IPS-18c (cell line): ENCODE data around the gene SLC22A16.

Source experiments
- H3K4me3 ChIP-seq: 2 replicates; pipeline ENCODE4 v1.7.0; 2013; ENCODE audit warnings: low read depth, mild to moderate bottlenecking, low read length, moderate library complexity; ENCODE audit not compliant: insufficient read depth
- H3K9me3 ChIP-seq: one replicate; pipeline ENCODE4 v1.6.1; 2013; ENCODE audit warnings: mild to moderate bottlenecking, low read length, moderate library complexity; ENCODE audit not compliant: control insufficient read depth, insufficient read depth

The SLC22A16 gene

GRCh38 chr6:110428153-110428552, 48.3 kb downstream of the SLC22A16 start:
- Histone ChIP-seq H3K4me3 (no peak overlapping the region), H3K9me3 (no peaks in the 10 kb centered on the region)

DNA sequence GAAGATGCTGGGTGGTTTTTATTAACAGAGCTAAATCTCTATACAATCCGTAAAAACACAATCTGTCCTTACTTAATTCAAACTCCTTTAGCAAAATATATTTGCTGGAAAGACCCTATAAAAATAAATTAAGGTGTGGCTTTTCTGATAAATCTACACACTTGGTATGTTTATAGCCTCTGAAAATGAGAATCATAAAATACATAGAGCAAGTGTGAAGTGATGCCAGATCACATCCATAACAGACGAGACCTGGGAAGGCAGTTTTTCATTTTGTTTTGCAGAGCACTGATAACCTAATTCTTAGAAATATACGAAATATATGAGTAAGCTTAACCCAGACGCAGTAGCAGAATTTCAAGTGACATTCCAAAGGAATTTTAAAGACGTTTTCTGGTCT, 50.6 kb downstream of the SLC22A16 start:
- no peaks in the 10 kb centered on the region for H3K9me3 ChIP-seq
- H3K4me3 ChIP-seq, result no peak overlapping the region

GRCh38 chr6:110422444-110422822, 54.0 kb downstream of the SLC22A16 start:
- Histone ChIP-seq H3K9me3 (no peaks in the 10 kb centered on the region), H3K4me3 (no peak overlapping the region)

DNA sequence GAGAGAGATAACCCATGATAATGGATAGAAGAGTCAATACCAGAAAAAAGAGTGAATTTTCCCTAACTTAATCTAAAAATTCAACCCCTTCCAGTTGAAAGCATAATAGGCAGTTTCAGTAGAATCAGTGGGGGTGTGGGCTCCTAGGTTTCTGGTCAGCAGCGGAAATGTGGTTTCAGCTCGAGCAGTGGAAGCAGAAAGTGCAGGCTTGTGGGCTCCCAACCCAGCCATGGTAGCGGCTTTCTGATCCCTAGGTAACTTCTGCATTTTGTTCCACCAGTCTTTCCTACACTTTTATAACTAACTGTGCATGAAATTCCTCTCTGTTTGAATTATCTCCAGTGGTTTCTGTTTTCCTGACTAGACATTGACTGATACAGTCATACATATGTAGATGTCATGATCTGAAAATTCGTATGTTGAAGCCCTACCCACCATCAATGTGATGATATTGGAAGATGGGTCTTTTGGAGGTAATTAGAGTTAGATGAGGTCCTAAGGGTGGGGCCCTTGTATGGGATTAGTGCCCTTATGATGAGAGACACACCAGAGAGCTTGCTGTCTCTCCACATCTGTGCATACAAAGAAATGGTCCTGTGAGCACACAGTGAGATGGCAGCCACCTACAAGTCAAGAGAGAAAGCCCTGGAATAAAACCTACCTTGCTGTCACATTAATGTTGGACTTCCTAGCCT, 54.5 kb downstream of the SLC22A16 start:
- Histone ChIP-seq H3K9me3 (no peaks in the 10 kb centered on the region), H3K4me3 (no peak overlapping the region)

- Histone ChIP-seq H3K9me3 (no peaks in the 10 kb centered on the region), H3K4me3 (no peak overlapping the region)
Observed at GRCh38 chr6:110419028-110419739, 57.2 kb downstream of the SLC22A16 start.

DNA sequence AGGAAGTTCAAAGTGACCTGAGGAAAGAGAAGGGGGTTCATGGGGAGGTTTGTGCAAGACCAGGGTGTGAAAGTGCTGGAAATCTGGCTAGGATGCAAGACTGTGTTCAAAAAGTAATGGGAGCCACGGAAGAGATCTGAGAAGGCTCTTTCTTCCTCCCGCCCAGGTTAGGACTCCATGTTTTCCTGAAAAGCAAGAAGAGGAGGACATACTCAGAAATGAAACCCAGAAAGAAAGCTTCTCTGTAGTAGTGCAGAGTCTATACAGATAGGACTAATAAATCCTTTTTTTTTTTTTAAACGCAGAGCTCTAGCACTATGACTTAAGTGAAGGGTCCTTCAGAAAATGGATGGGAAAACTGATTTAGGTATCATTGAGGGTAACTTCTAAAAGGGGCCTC, 57.8 kb downstream of the SLC22A16 start:
- Histone ChIP-seq H3K4me3 (no peak overlapping the region), H3K9me3 (no peaks in the 10 kb centered on the region)

- H3K4me3 ChIP-seq, result no peak within 1 kb of the TSS
Observed at GRCh38 chr6:110415086-110415916, 61.1 kb downstream of the SLC22A16 start, which contains the start of gene DDO. Gene DDO (minus strand): TSS chr6:110415575. CDS start chr6:110413462, 2,113 bp downstream.

DNA sequence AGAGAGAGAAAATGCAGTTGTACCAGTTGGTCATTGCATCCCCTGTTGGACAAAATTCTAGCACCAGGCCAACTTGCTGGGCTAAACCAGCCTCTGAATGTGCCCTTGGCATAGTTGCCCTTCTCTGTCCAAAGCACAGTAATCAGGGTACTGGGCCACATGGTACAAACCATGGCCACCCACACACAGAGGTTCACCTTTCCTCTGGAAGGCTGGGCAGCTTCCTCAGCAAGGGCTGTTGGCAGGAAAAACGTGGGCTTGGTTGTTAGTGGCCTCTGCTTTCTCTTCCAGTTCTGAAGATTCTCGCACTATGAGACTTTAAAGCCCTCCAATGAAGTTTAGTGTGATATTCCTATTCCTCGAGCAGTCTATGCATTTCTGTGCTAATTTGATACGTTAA, 61.7 kb downstream of the SLC22A16 start:
- Histone ChIP-seq H3K9me3 (no peaks in the 10 kb centered on the region), H3K4me3 (no peak overlapping the region)

More at GRCh38 chr6:110415086-110415916, 61.1 kb downstream of the SLC22A16 start, which contains the start of gene DDO:
- H3K9me3 ChIP-seq, result no peaks in the 10 kb centered on the region

GRCh38 chr6:110412360-110412759, 64.1 kb downstream of the SLC22A16 start:
- H3K4me3 ChIP-seq, result no peak overlapping the region
- H3K9me3 ChIP-seq, result no peaks in the 10 kb centered on the region

DNA sequence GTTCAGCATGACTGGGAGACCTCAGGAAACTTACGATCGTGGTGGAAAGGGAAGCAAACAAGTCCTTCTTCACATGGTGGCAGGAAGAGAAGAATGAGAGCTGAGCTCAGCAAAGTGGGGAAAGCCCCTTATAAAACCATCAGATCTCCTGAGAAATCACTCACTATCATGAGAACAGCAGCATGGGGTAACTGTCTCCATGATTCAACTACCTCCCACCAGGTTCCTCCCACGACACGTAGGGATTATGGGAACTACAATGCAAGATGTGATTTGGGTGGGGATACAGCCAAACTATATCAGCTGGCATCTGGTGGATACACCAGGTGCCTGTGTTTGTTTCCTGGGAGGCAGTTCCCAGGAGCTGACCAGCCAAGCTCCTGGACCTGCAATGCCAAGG, 65.9 kb downstream of the SLC22A16 start:
- H3K4me3 ChIP-seq, result no peak overlapping the region

GRCh38 chr6:110409794-110410193, 66.6 kb downstream of the SLC22A16 start:
- Histone ChIP-seq H3K4me3 (no peak overlapping the region), H3K9me3 (no peaks in the 10 kb centered on the region)

More for the DNA sequence above, 65.9 kb downstream of the SLC22A16 start:
- H3K9me3 ChIP-seq, result no peaks in the 10 kb centered on the region

DNA sequence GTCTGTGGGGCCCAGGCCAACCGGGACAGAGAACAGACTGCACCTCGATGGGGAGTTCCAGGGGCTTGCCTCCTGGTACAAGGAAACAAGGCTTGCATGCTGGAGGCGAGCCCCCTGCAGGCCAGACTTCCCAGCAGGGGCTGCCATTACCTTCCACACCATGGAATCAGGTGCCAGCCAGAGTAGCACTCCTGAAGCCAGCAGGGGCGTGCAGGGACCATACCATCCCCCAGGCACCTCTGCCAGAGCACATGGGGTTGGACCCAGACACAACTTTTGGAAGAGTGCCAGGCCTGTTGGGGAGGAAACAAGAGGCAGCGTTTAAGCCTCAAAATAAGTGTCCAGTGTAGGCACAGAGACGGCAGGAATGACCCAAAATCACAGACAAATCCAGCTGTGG, 67.5 kb downstream of the SLC22A16 start:
- Histone ChIP-seq H3K4me3 (no peak overlapping the region), H3K9me3 (no peaks in the 10 kb centered on the region)

GRCh38 chr6:110404607-110405006, 71.8 kb downstream of the SLC22A16 start:
- Histone ChIP-seq H3K4me3 (no peak overlapping the region), H3K9me3 (no peaks in the 10 kb centered on the region)

DNA sequence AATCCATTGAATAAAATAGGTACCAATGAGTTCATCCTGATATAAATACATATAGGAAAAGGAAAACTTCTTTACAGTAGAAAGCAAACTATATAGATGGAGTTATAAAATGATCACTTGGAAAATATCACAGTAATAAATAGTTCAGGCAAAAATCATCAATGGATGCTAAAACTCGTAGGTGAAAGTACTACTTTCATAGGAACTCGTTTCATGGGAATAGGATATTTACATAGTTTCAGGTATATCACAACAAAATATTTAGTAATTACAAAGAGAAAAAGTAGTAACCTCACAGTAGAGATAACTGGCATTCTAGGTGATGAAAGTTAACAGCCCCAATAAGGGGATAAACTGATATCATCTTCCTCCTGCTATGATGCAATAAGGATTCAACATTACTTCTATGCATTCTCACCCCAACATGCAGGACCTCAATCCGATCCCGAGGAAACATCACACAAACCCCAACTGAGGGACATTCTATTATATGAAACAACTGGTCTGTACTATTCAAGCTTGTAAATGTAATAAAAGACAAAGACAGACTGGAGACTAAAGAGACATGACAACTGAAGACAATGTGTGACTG, 74.7 kb downstream of the SLC22A16 start:
- no peaks in the 10 kb centered on the region for H3K9me3 ChIP-seq
- no peak overlapping the region for H3K4me3 ChIP-seq

DNA sequence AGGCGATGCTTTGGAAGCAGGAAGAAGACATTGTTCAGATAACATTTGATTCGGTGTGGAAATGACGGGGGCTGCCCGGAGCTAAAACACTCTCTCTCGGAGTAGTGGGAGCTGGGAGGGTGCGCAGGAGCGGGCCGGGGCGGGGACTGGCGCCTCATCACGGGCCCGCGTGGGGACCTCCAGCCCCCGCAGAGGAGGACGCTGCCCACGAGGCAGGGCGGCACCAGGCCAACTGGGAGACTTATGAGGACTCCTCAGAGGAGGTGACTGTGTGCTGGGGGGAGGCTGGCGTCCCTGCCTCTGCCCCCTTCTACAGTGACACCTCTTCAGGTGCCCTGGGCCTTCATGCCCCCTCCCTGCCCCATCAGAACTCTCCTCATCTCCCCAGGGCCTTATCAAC, 76.2 kb downstream of the SLC22A16 start:
- no peak overlapping the region for H3K4me3 ChIP-seq

GRCh38 chr6:110399219-110400071, 77.0 kb downstream of the SLC22A16 start:
- no peak overlapping the region; the same call in 1 of the 2 replicates for H3K4me3 ChIP-seq

More for the DNA sequence above, 76.2 kb downstream of the SLC22A16 start:
- H3K9me3 ChIP-seq, result no peaks in the 10 kb centered on the region

More at GRCh38 chr6:110399219-110400071, 77.0 kb downstream of the SLC22A16 start:
- H3K9me3 ChIP-seq, result no peaks in the 10 kb centered on the region
